GM23338 (cell line): ENCODE results near the gene ATXN7. TPM values are rescaled to one million over a fixed set of nuclear protein-coding genes. Genes with fewer than 3 reads are reported as not detected.

Experiments used
- CREB1 ChIP-seq: fragments of 250-450 bp; sonication (Bioruptor Pico); IDR thresholded peaks from 2 replicates; pipeline ENCODE4 v1.5.0; 2020; ENCODE audit warnings: low read depth, mild to moderate bottlenecking, moderate library complexity
- EZH2 ChIP-seq: fragments of 200-600 bp; sonication (generic); IDR thresholded peaks from one replicate; pipeline ENCODE4 v1.8.0; 2017; ENCODE audit warnings: antibody characterized with exemption, mild to moderate bottlenecking, low read depth; ENCODE audit not compliant: unreplicated experiment
- JUNB ChIP-seq: IDR thresholded peaks from one replicate; pipeline ENCODE4 v1.6.1; 2016; ENCODE audit warnings: antibody characterized with exemption; ENCODE audit not compliant: unreplicated experiment
- POLR2AphosphoS5 ChIP-seq: IDR thresholded peaks from 2 replicates; pipeline ENCODE4 v1.6.1; 2016; ENCODE audit warnings: antibody characterized with exemption, low read depth
- REST ChIP-seq: IDR thresholded peaks from one replicate; pipeline ENCODE4 v1.6.1; 2018; ENCODE audit warnings: antibody characterized with exemption; ENCODE audit not compliant: unreplicated experiment
- ZNF114 ChIP-seq: fragments of 250-450 bp; sonication (Bioruptor Pico); IDR thresholded peaks from 2 replicates; pipeline ENCODE4 v1.5.0; 2020; ENCODE audit warnings: mild to moderate bottlenecking, moderate library complexity
- ZNF462 ChIP-seq: fragments of 250-450 bp; sonication (Bioruptor Pico); IDR thresholded peaks from 2 replicates; pipeline ENCODE4 v1.5.0; 2020; ENCODE audit warnings: mild to moderate bottlenecking, moderate library complexity
- polyA plus RNA-seq: library from polyadenylated mRNA; unstranded; fragments of >200 nt; fragmentation: Nextera tagmentation; extraction: Ambion mirVana; gene quantifications from 2 replicates; pipeline ENCODE4 v1.2.1, GENCODE V29; 2016
- total RNA-seq: library from RNA; depleted of rRNA; stranded (reverse); fragments of >200 nt; shearing (Covaris generic); gene quantifications from 2 replicates; pipeline ENCODE4 v1.2.3, GENCODE V29; 2014

The ATXN7 gene
- total and polyA plus RNA-seq, 2 experiments from 2014 or later = 4.0 to 17.2 TPM

- TF ChIP-seq REST = no peak
- no peak for TF ChIP-seq CREB1 (CRISPR knock-in tag)
- no peak for TF ChIP-seq ZNF114 (CRISPR knock-in tag)
- TF ChIP-seq EZH2 = no peak
- no peak for TF ChIP-seq JUNB
- TF ChIP-seq ZNF462 (CRISPR knock-in tag) = no peak
- TF ChIP-seq POLR2AphosphoS5 = no peak
Measured at GRCh38 chr3:63995086-63995485, 131.4 kb downstream of the ATXN7 start (continued).
